ENCODE measurements around the gene ANKDD1B. TPM values are rescaled to one million over a fixed set of nuclear protein-coding genes. Genes with fewer than 3 reads are reported as not detected.

ANKDD1B gene
- polyA plus RNA-seq, 1 of the 3 experiments (the other 2 are of a cell fraction) = 0.12 TPM

- TF ChIP-seq REST (IDR thresholded peaks at IDR 0.05; ENCODE audit: low read depth, low read length) = no peak
These were observed 9.3 kb upstream of the ANKDD1B start (continued) for GRCh38 chr5:75601996-75602395.

- TF ChIP-seq RAD21 (IDR thresholded peaks at IDR 0.05; ENCODE audit: low read length) = no peak
- no peak for TF ChIP-seq NRF1 (IDR thresholded peaks at IDR 0.05; ENCODE audit: low read depth, low read length)
- TF ChIP-seq MXI1 (IDR thresholded peaks at IDR 0.05; ENCODE audit: low read depth, low read length) = no peak
- TF ChIP-seq PBX3 (IDR thresholded peaks at IDR 0.05) = no peak
- TF ChIP-seq SIN3A (IDR thresholded peaks at IDR 0.05; ENCODE audit: borderline replicate concordance, low read depth, low read length) = no peak
- Histone ChIP-seq H3F3A (replicated peaks; ENCODE audit: insufficient read depth) (no peaks in the 10 kb centered on the region), H3K27ac (ENCODE audit: low read depth in 2 of 2, low read length in 1 of 2) (no peak overlapping the region), H3K4me3 (ENCODE audit: low read depth in 2 of 2, low read length in 1 of 2) (no peak overlapping the region), H3K9me3 (no peaks in the 10 kb centered on the region), H3K79me2 (ENCODE audit: insufficient read depth) (no peaks in the 10 kb centered on the region), H3K36me3 (replicated peaks in 1 of 2; ENCODE audit: control insufficient read depth in 1 of 2, insufficient read depth in 2 of 2, low read length in 1 of 2) (peaks cover 10 to 24% of the 10 kb centered on the region in 2 experiments), H3K9ac (no peak overlapping the region), H3K4me1 (ENCODE audit: control insufficient read depth in 1 of 2, insufficient read depth in 2 of 2, low read depth in 1 of 2, low read length in 1 of 2) (no peaks in the 10 kb centered on the region; a peak in 1 of 4 replicates), H2AFZ (ENCODE audit: low read depth) (no peak overlapping the region), H3K9me2 (no peaks in the 10 kb centered on the region), H3K27me3 (ENCODE audit: insufficient read depth) (no peaks in the 10 kb centered on the region), H4K20me1 (ENCODE audit: insufficient read depth) (no peaks in the 10 kb centered on the region), H3K4me2 (no peak overlapping the region)
- POLR2A ChIA-PET = no interaction called here
- CTCF ChIA-PET = no interaction called here
- no peak for DNase-seq
These were observed 7.9 kb upstream of the ANKDD1B start for GRCh38 chr5:75603371-75603770.

- CTCF ChIA-PET = no interaction called here
- no peaks in the 10 kb centered on the region for H4K20me1 ChIP-seq (ENCODE audit: insufficient read depth)
- peaks cover 5 to 24% of the 10 kb centered on the region in 2 experiments for H3K36me3 ChIP-seq (replicated peaks in 1 of 2; ENCODE audit: control insufficient read depth in 1 of 2, insufficient read depth in 2 of 2, low read length in 1 of 2)
- POLR2A ChIA-PET = no interaction called here
- WGBS (ENCODE audit: low lambda C conversion rate) = 100% methylated on average over 2 of the region's 2 CpGs
- no peaks in the 10 kb centered on the region for H3K79me2 ChIP-seq (ENCODE audit: insufficient read depth)
- no peak overlapping the region for H3K4me3 ChIP-seq (ENCODE audit: low read depth in 2 of 2, low read length in 1 of 2)
- no peak for DNase-seq
- H3K4me2 ChIP-seq = no peak overlapping the region
- H3K27me3 ChIP-seq (ENCODE audit: insufficient read depth) = no peaks in the 10 kb centered on the region
- no peaks in the 10 kb centered on the region; a peak in 1 of 4 replicates for H3K4me1 ChIP-seq (ENCODE audit: control insufficient read depth in 1 of 2, insufficient read depth in 2 of 2, low read depth in 1 of 2, low read length in 1 of 2)
- H3K9ac ChIP-seq = no peak overlapping the region
- H3F3A ChIP-seq (replicated peaks; ENCODE audit: insufficient read depth) = no peaks in the 10 kb centered on the region
- no peaks in the 10 kb centered on the region for H3K9me2 ChIP-seq
- no peak overlapping the region for H2AFZ ChIP-seq (ENCODE audit: low read depth)
- H3K9me3 ChIP-seq = no peaks in the 10 kb centered on the region
- H3K27ac ChIP-seq (ENCODE audit: low read depth in 2 of 2, low read length in 1 of 2) = no peak overlapping the region; a peak in 1 of 4 replicates
- TF ChIP-seq TEAD4 (IDR thresholded peaks at IDR 0.05; ENCODE audit: borderline replicate concordance, insufficient read depth) (no peak), EZH2phosphoT487 (IDR thresholded peaks at IDR 0.05; ENCODE audit: borderline replicate concordance, low read depth) (no peak), RAD21 (IDR thresholded peaks at IDR 0.05; ENCODE audit: low read length) (no peak), ZBTB33 (IDR thresholded peaks at IDR 0.05; ENCODE audit: borderline replicate concordance, low read depth) (no peak), USF1 (IDR thresholded peaks at IDR 0.05; ENCODE audit: borderline replicate concordance, low read depth) (no peak), CHD2 (IDR thresholded peaks at IDR 0.05; ENCODE audit: low read length, partially characterized antibody) (no peak), NRF1 (IDR thresholded peaks at IDR 0.05; ENCODE audit: low read depth, low read length) (no peak), TCF12 (IDR thresholded peaks at IDR 0.05) (no peak), SIN3A (IDR thresholded peaks at IDR 0.05; ENCODE audit: borderline replicate concordance, low read depth, low read length) (no peak), JUND (IDR thresholded peaks at IDR 0.05) (no peak), GATA2 (CRISPR knock-in tag; IDR thresholded peaks at IDR 0.05) (no peak), USF2 (IDR thresholded peaks at IDR 0.05; ENCODE audit: borderline replicate concordance, low read depth, low read length) (no peak), MXI1 (IDR thresholded peaks at IDR 0.05; ENCODE audit: low read depth, low read length) (no peak), NFIC (IDR thresholded peaks at IDR 0.05; ENCODE audit: borderline replicate concordance) (no peak), MAX (IDR thresholded peaks at IDR 0.05; ENCODE audit: low read depth) (no peak)
These were observed 7.4 kb upstream of the ANKDD1B start for GRCh38 chr5:75603821-75604220.

Data from SK-N-SH (cell line).